Mucosa of stomach (tissue), 1 donor: ENCODE measurements around the gene BACH1.

Experiments
- H3K27me3 ChIP-seq: one replicate; pipeline ENCODE4 v1.7.0; 2013; ENCODE audit warnings: mild to moderate bottlenecking, low read length; ENCODE audit not compliant: control insufficient read depth, insufficient read depth
- H3K36me3 ChIP-seq: one replicate; pipeline ENCODE4 v1.7.0; 2013; ENCODE audit warnings: low read length; ENCODE audit not compliant: control insufficient read depth, insufficient read depth
- H3K4me1 ChIP-seq: one replicate; pipeline ENCODE4 v1.7.0; 2013; ENCODE audit warnings: mild to moderate bottlenecking, low read length; ENCODE audit not compliant: control insufficient read depth, insufficient read depth
- H3K4me3 ChIP-seq: one replicate; pipeline ENCODE4 v1.7.0; 2013; ENCODE audit warnings: low read length
- H3K9ac ChIP-seq: one replicate; pipeline ENCODE4 v1.7.0; 2013; ENCODE audit warnings: mild to moderate bottlenecking, low read length, moderate library complexity
- H3K9me3 ChIP-seq: one replicate; pipeline ENCODE4 v1.7.0; 2013; ENCODE audit warnings: mild to moderate bottlenecking, low read length, moderate library complexity; ENCODE audit not compliant: control insufficient read depth
- donor health status: Pancreatic carcinoma.

The BACH1 gene

GRCh38 chr21:29378832-29379231 is 80.1 kb downstream of the BACH1 start:
- Histone ChIP-seq H3K9ac (no peak overlapping the region), H3K4me3 (no peak overlapping the region), H3K4me1 (peaks cover 14% of the 10 kb centered on the region), H3K36me3 (no peaks in the 10 kb centered on the region), H3K9me3 (no peaks in the 10 kb centered on the region), H3K27me3 (no peaks in the 10 kb centered on the region)

GRCh38 chr21:29379517-29380054 is 80.9 kb downstream of the BACH1 start:
- H3K9me3 ChIP-seq = no peaks in the 10 kb centered on the region
- H3K36me3 ChIP-seq = no peaks in the 10 kb centered on the region
- H3K4me1 ChIP-seq = peaks cover 14% of the 10 kb centered on the region
- no peak overlapping the region for H3K4me3 ChIP-seq
- no peaks in the 10 kb centered on the region for H3K27me3 ChIP-seq
- no peak overlapping the region for H3K9ac ChIP-seq

GRCh38 chr21:29382030-29382654 is 83.4 kb downstream of the BACH1 start:
- Histone ChIP-seq H3K9ac (no peak overlapping the region), H3K27me3 (no peaks in the 10 kb centered on the region), H3K4me3 (no peak overlapping the region), H3K4me1 (peaks cover 14% of the 10 kb centered on the region), H3K36me3 (no peaks in the 10 kb centered on the region), H3K9me3 (no peaks in the 10 kb centered on the region)

- Histone ChIP-seq H3K9ac (no peak overlapping the region), H3K9me3 (no peaks in the 10 kb centered on the region), H3K4me3 (no peak overlapping the region), H3K27me3 (no peaks in the 10 kb centered on the region), H3K36me3 (no peaks in the 10 kb centered on the region), H3K4me1 (peaks cover 14% of the 10 kb centered on the region)
Observed at GRCh38 chr21:29384683-29385359, 86.1 kb downstream of the BACH1 start.

- H3K4me3 ChIP-seq = no peak overlapping the region
Observed at GRCh38 chr21:29385934-29386520, 87.3 kb downstream of the BACH1 start.

GRCh38 chr21:29386803-29387202 is 88.1 kb downstream of the BACH1 start:
- H3K27me3 ChIP-seq = no peaks in the 10 kb centered on the region
- no peaks in the 10 kb centered on the region for H3K9me3 ChIP-seq
- no peak overlapping the region for H3K9ac ChIP-seq
- H3K36me3 ChIP-seq = no peaks in the 10 kb centered on the region
- peaks cover 9% of the 10 kb centered on the region for H3K4me1 ChIP-seq
- no peak overlapping the region for H3K4me3 ChIP-seq

More at GRCh38 chr21:29385934-29386520, 87.3 kb downstream of the BACH1 start:
- H3K9ac ChIP-seq = no peak overlapping the region
- H3K9me3 ChIP-seq = no peaks in the 10 kb centered on the region
- H3K36me3 ChIP-seq = no peaks in the 10 kb centered on the region
- H3K27me3 ChIP-seq = no peaks in the 10 kb centered on the region
- peaks cover 14% of the 10 kb centered on the region for H3K4me1 ChIP-seq

GRCh38 chr21:29387598-29387997 is 88.9 kb downstream of the BACH1 start:
- Histone ChIP-seq H3K4me3 (no peak overlapping the region), H3K9me3 (no peaks in the 10 kb centered on the region), H3K27me3 (no peaks in the 10 kb centered on the region), H3K36me3 (no peaks in the 10 kb centered on the region), H3K4me1 (peaks cover 8% of the 10 kb centered on the region), H3K9ac (no peak overlapping the region)

GRCh38 chr21:29389136-29389535 is 90.4 kb downstream of the BACH1 start:
- Histone ChIP-seq H3K4me3 (no peak overlapping the region), H3K27me3 (no peaks in the 10 kb centered on the region), H3K36me3 (no peaks in the 10 kb centered on the region), H3K9me3 (no peaks in the 10 kb centered on the region), H3K9ac (no peak overlapping the region), H3K4me1 (peaks cover 5% of the 10 kb centered on the region)

GRCh38 chr21:29390778-29391177 is 92.1 kb downstream of the BACH1 start:
- no peaks in the 10 kb centered on the region for H3K9me3 ChIP-seq
- no peaks in the 10 kb centered on the region for H3K36me3 ChIP-seq
- no peaks in the 10 kb centered on the region for H3K27me3 ChIP-seq
- no peak overlapping the region for H3K9ac ChIP-seq
- peaks cover 5% of the 10 kb centered on the region for H3K4me1 ChIP-seq
- no peak overlapping the region for H3K4me3 ChIP-seq

GRCh38 chr21:29394051-29394450 is 95.3 kb downstream of the BACH1 start:
- Histone ChIP-seq H3K9ac (no peak overlapping the region), H3K36me3 (no peaks in the 10 kb centered on the region), H3K27me3 (no peaks in the 10 kb centered on the region), H3K4me3 (no peak overlapping the region), H3K4me1 (no peaks in the 10 kb centered on the region), H3K9me3 (no peaks in the 10 kb centered on the region)
